ENCODE data around the gene SSH2.
"Not testable (repeated sequence)": the region's sequence is repeated elsewhere in the genome, so short reads cannot be mapped to it uniquely, and the experiment has no call there.

SSH2 gene

DNA sequence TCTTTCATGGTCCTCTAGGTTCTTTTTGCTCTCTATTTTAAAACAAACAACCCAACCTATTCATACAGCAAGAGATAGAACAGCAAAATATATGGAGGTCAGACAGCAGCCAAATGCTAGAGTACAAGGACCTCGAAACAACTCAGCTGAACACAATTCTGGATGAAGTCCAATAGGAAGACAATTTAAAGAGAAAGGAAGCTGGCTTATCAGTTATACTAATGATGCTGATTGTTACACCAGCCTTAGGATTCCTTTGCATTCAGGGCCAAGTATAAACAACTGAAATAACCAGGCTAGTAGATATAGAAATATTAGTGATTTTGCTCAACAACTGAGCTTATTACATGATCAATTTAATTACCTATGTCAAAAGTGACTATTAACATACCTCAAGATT is 2.5 kb downstream of the SSH2 start:
- DNase-seq, result no peak

DNA sequence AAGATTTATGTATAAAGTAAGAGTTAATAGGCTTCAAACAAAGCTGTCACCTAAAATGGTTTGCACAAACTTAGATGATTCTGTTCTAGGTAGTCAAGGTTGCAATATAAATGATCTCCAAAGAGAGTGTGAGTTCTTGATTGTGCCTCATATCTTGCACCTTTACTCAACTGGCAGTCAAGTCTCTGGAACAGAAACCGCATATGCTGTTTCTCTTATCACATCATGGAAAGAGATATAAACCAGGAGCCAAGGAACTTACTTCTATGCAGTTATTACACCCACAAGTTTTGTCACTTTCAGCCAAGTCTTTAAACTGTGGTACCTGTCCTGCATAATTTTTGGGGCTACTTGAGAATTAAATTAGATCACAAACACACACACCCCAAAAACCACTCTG is 5.2 kb downstream of the SSH2 start:
- no peak for DNase-seq

DNA sequence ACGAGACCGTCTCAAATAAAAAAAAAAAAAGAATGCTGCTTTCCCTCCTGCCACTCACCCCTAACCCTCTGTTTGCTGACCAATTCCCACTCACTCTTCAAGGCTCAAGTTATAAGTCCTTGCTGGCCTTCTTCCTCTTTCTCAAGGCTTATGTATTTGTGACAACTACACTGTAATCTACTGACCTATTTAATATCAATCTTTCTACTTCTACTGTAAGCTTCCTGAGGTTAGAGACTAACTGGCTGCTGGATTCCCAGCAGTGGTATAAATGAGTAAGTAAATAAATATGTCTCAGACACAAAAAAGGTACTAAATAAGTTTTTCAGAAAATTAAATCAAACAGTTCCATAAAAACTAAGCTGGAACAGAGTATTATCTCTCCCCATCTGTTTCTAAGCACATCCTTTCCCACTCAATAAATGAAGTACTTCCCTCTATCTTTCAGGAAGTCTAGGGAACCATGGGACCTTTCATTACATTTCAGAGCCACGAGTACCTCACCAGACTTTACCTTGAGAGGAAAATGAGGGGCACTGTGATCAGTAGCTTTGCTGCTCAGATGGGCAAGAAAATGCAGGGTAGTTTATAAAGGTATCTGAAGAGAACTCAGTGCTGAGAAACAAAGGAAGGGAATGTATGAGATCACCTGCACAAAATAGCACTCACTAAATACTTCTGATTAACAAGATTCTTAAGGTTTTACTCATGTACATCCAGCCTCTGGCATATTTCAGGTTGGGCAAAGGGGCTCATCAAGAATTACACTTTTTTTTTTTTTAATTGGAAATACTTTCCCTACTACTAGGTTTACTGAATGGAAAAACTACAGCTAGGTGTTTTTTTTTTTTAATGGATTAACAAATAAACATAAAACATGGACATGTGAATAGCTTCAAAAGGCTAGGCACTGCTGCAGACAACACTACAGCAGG is 10.8 kb downstream of the SSH2 start:
- no peak for DNase-seq

DNA sequence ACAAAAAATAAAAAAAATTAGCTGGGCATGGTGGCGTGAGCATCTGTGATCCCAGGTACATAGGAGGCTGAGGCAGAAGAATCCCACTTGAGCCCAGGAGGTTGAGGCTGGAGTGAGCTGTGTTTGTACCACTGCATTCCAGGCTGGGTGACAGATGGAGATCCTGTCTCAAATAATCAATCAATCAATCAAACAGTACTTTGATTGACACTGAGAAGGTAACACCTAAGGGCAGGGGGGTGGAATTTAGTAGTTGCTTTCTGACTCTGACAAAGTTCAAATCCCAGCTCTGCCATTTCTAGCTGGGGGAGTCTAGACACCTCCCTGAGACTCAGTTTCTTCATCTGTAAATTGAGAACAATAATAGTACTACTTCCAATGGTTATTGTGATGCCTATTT is 12.0 kb downstream of the SSH2 start:
- no peak for DNase-seq

DNA sequence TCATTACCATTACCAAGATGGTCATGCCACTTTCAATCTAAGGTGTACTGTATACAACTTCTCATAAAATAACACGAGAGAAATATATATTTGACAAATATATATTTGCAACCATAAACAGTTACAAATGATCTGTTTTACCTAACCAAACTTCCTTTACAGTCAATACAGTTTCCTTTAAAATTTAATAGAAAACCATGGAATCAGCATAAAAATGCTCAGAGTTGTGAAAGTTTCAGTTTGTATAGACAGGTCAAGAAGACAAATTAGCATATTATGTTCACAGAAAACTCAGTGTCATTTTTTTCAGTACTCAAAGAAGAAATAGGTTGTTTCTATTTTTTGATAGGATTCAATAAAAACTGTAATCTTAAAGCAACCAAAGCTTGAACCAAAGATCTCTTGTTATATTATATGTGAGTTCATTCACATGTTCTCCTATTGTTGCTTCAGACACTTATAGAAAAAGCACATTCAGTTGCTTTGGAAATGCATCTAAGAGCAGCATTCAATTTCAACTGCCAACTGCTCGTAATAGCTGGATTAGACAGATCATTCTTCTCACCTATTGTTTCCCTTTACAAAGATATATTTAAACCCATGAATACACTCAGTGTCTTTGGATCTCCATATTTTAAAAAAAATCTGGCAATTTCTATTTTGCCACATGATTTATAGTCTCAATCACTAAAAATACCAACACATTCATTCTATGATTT is 15.1 kb downstream of the SSH2 start:
- DNase-seq, result no peak

DNA sequence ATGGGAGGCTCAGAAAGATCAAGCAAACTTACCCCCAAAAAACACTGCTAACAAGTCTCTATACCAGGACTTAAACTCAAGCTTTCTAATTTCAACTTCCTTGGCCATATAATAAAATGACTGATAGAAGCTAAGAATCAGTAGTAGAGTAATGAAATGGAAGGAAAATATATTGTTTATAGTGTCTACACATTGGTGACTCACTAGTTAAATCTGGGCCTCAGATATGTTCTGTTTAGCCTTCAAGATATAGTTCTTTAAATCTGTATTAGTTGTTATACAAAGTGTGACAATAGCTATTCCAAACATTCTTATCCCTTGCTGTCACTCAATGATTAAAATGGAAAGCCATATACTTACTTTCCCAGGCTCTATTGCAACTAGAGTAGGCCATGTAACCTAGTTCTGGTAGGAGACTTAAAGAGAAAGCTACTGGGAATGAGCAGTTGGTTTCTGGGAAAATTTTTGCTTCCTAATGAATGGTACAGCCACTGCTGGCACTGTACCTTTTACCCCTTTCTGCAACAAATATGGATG is 18.3 kb downstream of the SSH2 start:
- no peak for DNase-seq

DNA sequence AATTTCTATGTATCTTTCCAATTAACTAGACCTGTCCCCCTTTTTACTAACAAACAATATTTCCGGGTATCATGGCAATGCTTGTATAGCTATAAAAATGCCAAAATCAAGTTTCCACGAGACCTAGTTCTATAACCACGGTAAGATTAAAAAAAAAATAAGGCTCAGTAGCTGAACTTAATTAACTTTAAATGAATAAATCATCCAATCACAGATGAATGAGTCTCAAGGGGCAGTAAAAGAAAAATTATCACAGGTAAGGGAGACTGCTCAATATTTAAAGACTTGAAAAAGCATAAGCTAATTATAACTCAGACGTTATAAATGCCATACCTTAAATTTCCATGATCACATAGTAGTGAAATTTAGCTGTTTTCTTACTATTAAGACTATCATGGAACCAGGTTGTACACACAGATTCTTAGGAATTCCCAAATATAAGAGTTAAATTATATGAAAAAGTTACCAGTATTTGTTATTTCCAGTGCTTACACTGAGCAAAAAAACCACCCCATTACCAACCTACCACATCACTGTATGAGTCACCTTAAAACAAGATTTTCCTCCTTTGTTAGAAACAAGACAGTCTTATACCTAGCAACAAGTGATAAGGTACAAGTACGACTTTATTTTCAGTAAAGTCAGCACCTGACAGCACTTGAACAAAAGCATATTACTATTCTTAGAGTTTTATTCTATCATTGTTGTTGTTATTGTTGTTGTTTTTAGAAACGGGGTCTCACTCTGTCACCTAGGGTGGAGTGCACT is 20.6 kb downstream of the SSH2 start:
- no peak for DNase-seq

DNA sequence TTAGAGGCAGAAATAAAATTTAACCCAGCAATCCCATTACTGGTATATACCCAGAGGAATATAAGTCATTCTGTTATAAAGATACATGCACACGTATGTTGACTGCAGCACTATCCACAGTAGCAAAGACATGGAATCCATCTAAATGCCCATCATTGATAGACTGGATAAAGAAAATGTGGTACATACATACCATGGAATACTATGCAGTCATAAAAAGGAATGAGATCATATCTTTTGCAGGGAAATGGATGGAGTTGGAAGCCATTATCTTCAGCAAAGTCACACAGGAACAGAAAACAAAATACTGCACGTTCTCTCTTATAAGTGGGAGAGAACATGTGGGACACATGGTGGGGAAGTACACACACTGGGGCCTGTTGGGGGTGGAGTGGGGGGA is 23.1 kb downstream of the SSH2 start:
- DNase-seq, result no peak

DNA sequence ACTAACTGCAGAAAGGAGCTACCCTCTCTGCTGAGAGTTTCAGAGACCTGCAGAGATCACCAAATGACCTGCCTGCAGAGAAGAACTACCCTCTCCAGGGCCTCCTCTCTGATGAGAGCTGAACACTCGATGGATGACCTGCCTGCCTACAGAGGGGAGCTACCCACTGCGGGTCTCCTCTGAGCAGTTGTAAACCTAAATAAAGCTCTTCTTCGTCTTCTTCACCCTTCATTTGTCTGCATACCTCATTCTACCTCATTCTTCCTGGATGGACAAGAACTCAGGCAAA is 24.2 kb downstream of the SSH2 start:
- DNase-seq, result no peak

DNA sequence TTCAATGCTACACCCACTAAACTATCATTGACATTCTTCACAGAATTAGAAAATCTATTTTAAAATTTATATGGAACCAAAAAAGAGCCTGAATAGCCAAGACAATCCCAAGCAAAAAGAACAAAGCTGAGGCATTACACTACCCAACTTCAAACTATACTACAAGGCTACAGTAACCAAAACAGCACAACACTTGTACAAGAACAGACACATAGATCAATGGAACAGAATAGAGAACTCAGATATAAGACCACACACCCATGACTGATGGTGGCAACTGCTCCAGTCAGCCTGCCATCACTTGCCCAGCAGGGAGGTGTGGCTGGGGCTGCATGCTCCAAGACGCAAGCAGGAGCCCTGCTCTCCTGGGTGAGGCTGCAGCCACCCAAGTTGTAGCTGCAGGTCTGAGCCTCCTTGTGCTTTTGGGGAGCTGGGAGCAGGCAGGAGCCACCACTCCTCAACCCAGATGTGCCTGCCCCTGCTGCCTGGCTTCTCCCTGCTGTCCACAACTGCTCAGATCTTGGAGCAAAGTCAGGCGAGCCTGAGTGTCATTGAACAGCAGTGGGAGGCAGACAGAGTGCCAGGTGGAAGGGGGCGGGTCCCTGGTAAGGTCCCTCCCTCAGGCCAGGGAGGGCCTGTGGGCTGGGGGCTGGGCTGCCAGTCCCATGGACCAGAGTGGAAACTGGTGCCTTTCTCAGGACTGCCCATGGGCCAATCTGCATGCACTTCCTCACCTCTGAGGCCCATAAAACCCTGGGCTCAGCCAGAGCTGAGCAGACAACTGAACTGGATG is 24.7 kb downstream of the SSH2 start:
- DNase-seq, result no peak

DNA sequence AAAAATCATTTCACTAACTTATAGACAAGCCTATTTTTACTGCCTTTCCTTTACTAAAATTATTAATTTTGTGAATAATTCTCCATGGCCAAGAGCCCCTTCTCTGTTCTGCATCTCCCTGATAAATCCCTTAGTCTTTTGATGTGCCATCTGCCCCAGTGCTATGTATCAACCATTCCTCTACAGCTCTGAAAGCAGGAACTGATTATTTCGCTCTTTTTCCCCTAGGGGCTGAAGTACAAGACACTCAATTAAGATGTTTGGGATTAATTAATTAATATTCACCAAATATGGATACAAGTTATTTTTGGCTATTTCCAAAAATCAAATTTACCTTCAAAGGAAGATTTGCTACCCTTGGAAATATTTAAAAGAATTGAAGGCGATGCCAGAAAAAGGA is 26.6 kb downstream of the SSH2 start:
- DNase-seq, result no peak

DNA sequence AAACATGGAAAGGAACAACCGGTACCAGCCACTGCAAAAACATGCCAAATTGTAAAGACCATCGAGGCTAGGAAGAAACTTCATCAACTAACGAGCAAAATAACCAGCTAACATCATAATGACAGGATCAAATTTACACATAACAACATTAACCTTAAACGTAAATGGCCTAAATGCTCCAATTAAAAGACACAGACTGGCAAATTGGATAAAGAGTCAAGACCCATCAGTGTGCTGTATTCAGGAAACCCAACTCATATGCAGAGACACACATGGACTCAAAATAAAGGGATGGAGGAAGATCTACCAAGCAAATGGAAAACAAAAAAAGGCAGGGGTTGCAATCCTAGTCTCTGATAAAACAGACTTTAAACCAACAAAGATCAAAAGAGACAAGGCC is 32.9 kb downstream of the SSH2 start:
- DNase-seq, result not testable (repeated sequence)

DNA sequence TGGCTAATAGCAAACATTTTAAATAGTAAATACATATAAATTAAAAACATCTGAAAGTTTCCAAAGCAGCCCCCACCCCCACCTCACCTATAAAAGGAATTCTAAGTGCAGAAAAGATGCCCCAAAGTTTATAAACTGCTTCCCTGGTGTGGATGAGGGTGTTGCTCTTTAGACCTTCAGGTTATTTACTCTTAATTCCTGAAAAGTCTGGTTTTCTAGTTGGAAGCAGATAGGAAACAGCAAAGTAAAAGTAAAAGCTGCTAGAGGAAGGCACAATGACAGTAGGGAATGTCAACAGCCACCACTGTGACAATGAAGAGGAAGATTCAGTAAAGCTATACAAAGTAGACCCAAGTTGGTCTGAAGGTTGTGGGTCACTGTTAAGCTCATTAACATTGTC is 37.8 kb downstream of the SSH2 start:
- DNase-seq, result no peak

DNA sequence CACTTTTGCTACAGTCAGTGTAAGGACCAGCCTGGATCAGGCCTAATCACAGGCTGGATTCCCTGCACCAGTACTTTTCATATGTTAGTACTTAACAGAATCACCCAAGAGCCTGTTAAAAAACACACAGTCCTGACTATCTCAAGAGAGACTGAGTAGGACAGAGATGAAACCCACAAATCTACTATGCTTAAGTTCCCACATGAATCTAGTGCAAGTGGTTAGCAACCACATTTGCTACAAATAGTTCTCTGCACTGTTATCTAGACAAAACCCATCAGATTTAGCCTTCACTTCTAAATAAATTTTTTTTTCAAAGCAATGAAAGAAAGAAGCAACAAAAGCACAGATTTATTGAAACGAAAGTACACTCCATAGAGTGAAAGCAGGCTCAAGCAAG is 38.9 kb downstream of the SSH2 start:
- DNase-seq, result no peak

DNA sequence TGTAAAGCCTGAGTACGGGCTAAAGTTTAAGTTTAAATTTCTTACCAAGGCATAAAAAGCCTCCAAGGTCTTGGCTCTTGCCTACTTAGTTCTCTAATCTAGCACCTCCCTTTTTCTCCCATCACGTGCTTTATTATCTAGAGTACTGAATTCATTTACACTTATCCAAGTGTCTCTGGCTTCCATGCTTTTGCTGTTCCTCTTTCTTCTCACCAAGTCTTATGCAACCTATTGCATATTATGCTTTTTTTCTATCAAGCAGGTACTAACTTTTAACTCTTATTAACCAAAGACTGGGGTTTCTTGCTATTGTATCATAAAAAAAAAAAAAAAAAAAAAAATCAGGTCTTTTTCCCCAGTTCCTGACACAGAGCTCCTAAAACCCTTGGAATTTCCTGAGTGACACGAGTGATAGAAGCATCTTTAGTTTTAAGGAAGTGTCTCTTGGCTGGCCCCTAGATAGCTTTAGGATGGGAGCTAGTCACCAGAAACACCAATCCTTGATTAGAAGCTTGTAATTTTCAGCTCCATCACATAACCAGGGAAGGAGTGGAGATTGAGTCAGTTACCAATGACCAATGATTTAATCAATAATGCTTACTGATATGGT is 44.9 kb downstream of the SSH2 start:
- DNase-seq, result no peak

DNA sequence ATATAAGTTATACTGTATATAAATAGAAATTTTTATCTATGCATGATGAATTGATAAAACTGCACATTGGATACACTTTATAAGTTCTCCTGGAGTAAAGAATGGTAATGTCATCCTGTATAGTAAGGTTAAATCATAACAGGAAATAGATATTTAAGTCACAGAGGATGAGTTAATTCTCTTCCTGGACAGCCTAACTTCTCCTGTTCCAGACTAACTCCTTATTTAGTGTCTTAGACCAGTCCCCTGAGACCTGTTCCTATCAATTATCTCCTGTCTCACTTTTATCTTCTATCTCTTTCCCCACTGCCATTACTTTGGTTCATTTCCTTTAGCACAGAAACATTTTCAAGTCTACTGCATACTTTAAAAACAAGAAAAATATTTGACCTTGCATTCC is 46.5 kb downstream of the SSH2 start:
- DNase-seq, result no peak

DNA sequence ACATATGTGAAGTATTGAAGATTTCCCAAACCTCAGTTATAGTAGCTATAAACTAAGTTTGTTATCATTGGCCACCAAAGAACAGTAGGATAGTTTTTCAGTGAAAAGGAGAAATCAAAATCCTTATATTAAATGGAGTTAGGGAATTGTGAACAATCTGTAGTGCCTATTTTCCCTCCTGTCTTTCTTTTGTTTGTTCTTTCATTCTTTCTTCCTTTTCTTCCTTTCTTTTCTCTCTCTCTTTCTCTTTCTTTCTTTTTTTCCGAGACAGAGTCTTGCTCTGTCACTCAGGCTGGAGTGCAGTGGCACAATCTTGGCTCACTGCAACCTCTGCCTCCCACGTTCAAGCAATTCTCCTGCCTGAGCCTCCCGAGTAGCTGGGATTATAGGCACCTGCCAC is 48.8 kb downstream of the SSH2 start:
- no peak for DNase-seq

DNA sequence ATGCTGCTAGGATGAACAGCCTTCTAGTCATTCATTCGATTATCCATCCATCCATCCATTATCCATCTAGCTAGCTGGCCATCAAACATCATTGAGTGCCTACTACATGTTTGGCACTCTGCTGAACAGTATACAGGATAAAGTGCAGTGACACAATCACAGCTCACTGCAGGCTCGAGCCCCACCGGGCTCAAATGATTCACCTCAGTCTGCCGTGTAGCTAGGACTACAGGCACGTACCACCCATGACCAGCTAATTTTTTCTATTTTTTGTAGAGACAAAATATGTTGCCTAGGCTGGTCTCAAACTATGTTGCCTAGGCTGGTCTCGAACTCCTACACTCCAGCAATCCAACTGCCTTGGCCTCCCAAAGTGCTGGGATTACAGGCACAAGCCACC is 50.0 kb downstream of the SSH2 start:
- no peak for DNase-seq

DNA sequence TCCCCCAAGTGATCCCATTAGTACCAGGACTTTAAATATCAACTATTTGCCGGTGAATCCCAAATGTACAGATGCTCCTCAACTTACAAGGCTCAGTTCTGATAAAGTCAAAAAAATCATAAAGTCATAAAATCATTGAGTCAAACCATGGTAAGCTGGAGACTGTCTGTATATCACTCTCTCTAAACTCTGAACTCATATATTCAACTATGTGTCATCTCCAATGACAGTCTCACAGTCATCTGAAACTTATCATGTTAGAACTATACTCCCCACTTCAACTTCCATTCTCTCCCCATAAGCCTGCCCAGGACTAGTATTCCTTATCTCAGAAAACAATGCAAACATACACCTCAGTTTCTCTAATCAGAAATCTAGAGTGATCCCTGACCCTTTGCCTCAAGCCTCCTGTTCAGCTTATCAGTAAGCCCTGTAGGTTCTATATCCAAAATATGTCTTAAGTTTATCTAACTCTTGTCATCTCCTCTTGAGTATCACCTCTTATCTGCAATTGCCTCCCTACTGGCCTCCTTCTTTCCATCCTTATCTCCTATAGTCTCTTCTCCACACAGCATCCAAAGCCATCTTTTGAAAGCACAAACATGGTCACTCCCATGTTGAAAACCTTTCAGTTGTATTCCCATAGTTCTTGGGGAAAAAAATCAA is 55.0 kb downstream of the SSH2 start:
- no peak for DNase-seq

DNA sequence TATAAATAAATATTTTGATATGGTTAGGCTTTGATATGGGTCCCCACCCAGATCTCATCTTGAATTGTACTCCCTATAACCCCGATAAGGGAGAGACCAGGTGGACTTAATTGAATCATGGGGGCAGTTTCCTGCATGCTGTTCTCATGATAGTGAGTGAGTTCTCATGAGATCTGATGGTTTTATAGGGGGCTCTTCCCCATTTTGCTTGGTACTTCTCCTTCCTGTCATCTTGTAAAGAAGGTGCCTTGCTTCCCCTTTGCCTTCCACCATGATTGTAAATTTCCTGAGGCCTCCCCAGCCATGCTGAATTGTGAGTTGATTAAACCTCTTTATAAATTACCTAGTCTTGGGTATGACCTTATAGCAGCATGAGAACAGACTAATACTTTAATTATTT is 55.7 kb downstream of the SSH2 start:
- DNase-seq, result not testable (repeated sequence)

DNA sequence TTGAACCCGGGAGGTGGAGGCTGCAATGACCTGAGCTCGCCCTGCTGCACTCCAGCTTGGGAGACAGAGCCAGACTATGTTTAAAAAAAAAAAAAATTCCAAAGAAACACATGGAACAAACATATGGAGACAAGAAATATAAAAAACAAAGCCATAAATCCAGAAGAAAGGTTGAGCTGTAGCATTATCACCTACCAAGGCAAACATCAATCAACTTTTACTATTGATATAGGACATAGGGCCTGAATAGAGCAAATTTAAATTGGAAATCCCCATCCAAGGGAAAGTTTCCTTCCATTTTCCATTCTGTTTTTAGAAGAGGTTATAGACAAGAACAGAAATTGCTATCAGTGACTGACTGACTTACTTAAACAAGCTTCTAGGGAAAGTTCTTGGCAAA is 56.6 kb downstream of the SSH2 start:
- DNase-seq, result no peak
